GM12892 (cell line): Measurements from ENCODE around the gene MRPS34.

Source experiments
- POLR2A ChIP-seq: IDR thresholded peaks from 2 replicates; pipeline ENCODE4 v1.6.1; 2011; ENCODE audit warnings: low read depth, low read length, control low read depth
- TAF1 ChIP-seq: IDR thresholded peaks from 2 replicates; pipeline ENCODE4 v1.6.1; 2011; ENCODE audit warnings: low read depth, mild to moderate bottlenecking, control low read depth, low read length, borderline replicate concordance

DNA sequence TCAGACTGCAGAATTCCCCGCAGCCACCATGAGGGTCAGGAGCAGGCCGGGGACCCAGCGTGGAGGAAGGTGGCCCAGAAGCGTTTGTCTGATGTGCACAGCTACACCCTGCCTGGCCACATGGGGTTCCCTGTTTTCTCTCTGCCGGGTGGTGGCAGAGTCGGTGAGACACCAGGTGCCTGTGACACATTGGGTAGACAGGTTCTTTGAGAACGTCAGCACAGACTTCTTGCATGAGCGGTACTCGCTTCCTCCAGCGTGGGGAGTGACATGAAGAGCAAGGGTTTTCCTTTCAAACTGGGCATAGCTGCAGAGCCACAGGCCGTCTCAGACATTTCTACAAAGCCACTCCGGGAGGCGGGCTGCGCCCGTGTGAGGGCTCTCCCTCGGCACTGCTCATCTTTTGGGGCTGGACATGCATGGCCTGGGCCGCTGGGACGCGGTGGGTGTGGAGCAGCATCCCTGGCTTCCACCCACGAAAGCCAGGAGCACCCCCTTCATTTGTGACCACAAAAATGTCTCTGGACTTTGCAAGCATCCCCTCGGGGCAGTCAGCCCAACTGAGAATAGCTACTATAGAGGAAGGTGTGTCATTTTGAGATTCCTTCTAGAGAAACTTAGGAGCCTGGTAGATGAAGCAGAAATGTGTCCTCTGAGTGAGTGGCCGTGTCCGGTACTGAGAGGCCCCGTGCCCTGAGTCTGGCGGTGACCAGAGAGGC lies 27.6 kb downstream of the MRPS34 start:
- TF ChIP-seq POLR2A (no peak), TAF1 (no peak)
